ENCODE results near the gene NACC1.

The NACC1 gene

DNA sequence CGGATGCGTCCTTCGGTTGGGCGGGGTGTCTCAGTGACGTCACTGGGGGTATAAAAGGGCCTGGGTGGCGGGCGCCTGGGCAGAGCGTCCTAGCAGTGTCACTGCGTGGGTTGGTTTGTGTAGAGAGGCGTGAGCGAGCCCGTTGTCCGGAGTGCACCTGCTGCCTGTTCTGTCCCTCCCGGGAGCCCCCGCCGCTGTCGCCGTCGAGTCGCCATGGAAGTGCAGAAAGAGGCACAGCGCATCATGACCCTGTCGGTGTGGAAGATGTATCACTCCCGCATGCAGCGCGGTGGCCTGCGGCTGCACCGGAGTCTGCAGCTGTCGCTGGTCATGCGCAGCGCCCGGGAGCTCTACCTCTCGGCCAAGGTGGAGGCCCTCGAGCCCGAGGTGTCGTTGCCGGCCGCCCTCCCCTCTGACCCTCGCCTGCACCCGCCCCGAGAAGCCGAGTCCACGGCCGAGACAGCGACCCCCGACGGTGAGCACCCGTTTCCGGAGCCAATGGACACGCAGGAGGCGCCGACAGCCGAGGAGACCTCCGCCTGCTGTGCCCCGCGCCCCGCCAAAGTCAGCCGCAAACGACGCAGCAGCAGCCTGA, 35.0 kb downstream of the NACC1 start:
- H3K9ac ChIP-seq (ENCODE audit: low read depth, low read length): peak overlapping the region; percentile 95
- whole genome bisulfite sequencing: under 1% methylated on average over 59 of the region's 59 CpGs
- H3K4me3 ChIP-seq (ENCODE audit: low read length): peak overlapping the region; percentile 89
- H3K36me3 ChIP-seq (ENCODE audit: insufficient read depth, low read length): peaks cover 3% of the 10 kb centered on the region; the same call in 1 of the 2 replicates
- peak overlapping the region; percentile 100 for H3K27ac ChIP-seq (ENCODE audit: low read depth, low read length)
- H3K4me1 ChIP-seq (ENCODE audit: insufficient read depth, low read length): peaks cover 5% of the 10 kb centered on the region
- no peaks in the 10 kb centered on the region for H3K9me3 ChIP-seq (ENCODE audit: insufficient read depth, low read depth, low read length)
- no peaks in the 10 kb centered on the region for H3K27me3 ChIP-seq (ENCODE audit: insufficient read depth, low read length)

DNA sequence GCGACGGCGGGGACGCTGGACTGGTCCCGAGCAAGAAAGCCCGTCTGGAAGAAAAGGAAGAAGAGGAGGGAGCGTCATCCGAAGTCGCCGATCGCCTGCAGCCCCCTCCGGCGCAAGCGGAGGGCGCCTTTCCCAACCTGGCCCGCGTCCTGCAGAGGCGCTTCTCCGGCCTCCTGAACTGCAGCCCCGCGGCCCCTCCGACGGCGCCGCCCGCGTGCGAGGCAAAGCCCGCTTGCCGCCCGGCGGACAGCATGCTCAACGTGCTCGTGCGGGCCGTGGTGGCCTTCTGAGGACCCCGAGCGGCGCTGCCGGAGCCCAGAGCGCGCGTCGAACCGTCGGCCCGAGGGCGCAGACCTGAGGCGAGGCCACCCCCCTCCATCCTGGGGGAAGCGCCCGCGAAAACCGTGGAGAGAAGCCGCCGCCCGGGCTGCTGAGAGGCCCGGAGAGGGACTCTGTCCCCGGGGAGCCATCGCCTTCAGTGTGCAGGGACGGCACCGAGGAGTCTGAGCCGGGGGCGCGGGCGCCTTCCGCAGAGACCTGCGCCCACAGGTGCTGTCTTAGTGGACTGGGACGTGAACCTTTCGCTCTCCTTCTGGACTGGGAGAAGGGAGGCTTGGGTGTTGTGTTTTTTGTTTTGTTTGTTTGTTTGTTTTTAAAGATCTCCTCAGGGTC, 35.6 kb downstream of the NACC1 start:
- Histone ChIP-seq H3K4me3 (ENCODE audit: low read length) (peak overlapping the region; percentile 89), H3K36me3 (ENCODE audit: insufficient read depth, low read length) (peaks cover 3% of the 10 kb centered on the region; the same call in 1 of the 2 replicates), H3K27me3 (ENCODE audit: insufficient read depth, low read length) (no peaks in the 10 kb centered on the region), H3K9ac (ENCODE audit: low read depth, low read length) (peak overlapping the region; percentile 95), H3K4me1 (ENCODE audit: insufficient read depth, low read length) (peaks cover 5% of the 10 kb centered on the region), H3K9me3 (ENCODE audit: insufficient read depth, low read depth, low read length) (no peaks in the 10 kb centered on the region), H3K27ac (ENCODE audit: low read depth, low read length) (peak overlapping the region; percentile 90)
- under 1% methylated on average over 69 of the region's 69 CpGs for WGBS

DNA sequence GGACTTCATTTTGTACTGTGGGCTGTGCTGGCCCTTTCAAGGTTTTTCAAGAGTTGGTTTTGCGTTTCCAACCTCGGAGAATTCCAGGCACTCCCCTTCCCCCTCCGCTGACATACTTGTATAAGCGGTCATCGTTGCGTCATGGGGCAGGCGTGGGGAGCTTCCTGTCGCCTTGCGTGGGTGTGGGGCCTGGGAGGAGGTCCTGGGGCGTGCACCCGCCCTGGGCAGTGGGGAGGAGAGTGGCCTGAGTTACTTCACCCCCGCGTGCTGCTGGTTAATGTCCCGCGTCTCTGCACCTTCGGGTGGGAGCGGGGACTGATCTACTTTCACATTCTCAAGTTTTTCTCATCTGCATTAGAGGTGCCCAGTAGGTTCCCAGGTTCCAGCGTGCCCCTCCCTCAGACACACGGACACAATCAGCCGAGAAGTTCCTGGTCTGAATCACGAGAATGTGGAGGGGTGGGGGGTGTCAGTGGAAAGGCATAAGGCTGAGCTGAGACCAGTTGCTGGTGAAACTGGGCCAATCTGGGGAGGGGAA, 36.2 kb downstream of the NACC1 start:
- H3K9ac ChIP-seq (ENCODE audit: low read depth, low read length): peak overlapping the region; percentile 95
- peak overlapping the region; percentile 89 for H3K4me3 ChIP-seq (ENCODE audit: low read length)
- peaks cover 5% of the 10 kb centered on the region for H3K4me1 ChIP-seq (ENCODE audit: insufficient read depth, low read length)
- peak overlapping the region; percentile 90 for H3K27ac ChIP-seq (ENCODE audit: low read depth, low read length)
- no peaks in the 10 kb centered on the region for H3K27me3 ChIP-seq (ENCODE audit: insufficient read depth, low read length)
- peaks cover 3% of the 10 kb centered on the region; the same call in 1 of the 2 replicates for H3K36me3 ChIP-seq (ENCODE audit: insufficient read depth, low read length)
- 1% methylated on average over 20 of the region's 21 CpGs for WGBS
- no peaks in the 10 kb centered on the region for H3K9me3 ChIP-seq (ENCODE audit: insufficient read depth, low read depth, low read length)

DNA sequence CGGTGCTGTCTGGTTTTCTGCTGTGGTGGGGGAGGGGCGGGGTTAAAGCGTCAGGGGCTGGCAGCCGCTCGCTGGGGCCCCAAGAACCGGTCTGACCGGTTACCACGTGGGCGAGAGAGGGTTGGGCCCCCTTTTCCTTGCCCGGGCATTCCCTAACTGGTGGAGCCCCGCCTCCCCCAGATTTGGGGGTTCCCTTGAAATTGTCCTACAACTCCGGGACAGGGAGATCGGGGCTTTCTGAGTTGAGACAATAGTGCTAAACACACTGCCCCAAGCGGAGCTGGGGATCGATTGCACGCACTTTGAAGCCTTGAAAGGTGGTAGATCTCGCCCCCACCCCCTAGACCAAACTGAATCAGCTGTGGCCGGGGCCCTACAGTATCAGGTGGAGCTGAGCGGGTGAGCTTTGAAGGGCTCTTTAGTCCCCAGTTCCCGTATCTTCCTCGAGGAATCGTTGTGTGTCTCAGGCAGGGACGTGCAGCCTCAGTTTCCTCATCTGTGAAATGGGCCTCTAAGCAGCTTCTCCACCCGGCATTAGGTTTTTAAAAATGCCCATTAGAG, 36.9 kb downstream of the NACC1 start:
- H3K9ac ChIP-seq (ENCODE audit: low read depth, low read length): peak overlapping the region; percentile 95
- H3K36me3 ChIP-seq (ENCODE audit: insufficient read depth, low read length): peaks cover 3% of the 10 kb centered on the region; the same call in 1 of the 2 replicates
- H3K27ac ChIP-seq (ENCODE audit: low read depth, low read length): peak overlapping the region; percentile 90
- no peaks in the 10 kb centered on the region for H3K27me3 ChIP-seq (ENCODE audit: insufficient read depth, low read length)
- WGBS: under 1% methylated on average over 24 of the region's 24 CpGs
- peak overlapping the region; percentile 89 for H3K4me3 ChIP-seq (ENCODE audit: low read length)
- peaks cover 5% of the 10 kb centered on the region for H3K4me1 ChIP-seq (ENCODE audit: insufficient read depth, low read length)
- no peaks in the 10 kb centered on the region for H3K9me3 ChIP-seq (ENCODE audit: insufficient read depth, low read depth, low read length)

DNA sequence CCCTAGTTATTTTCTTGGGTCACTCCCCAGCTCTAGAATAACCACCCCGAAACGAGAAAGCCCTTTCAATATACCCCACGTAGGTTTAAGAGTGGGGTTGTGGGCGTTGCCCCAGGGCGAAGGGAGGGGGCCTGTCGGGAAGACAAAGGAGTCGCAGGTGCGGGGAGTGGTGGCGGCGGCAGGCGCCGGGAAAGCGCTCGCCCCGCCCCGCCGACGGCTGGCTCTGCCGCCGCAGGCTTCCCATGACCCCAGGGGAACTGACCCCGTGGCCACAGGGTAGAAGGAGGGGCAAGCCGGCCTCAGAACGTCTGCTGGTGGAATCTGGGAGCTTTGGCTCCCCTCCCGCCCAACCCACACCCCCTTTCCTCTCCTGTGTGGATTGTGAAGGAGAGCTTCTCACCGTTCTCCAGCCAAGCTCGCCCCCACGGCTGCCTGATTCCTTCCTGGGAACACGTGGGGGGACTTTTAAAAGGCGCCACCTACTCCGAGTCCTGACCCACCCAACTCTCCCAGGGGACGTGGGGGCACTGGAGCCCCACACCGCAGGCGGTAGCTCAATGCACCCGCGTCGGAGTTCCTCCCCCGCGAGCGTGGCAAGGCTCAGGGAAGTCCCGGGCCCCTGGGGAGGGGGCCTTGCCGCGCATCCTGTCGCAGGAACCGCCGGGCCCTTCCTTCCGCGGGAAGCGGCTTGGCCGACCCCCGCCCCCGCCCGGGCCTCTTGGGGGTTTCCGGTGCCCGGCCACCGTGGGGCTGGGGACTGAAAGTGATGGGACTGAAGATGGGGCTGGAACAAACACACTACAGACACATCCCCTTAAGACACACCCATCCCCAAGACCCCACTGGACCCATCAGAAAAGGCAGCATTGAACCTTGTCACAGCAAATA, 37.7 kb downstream of the NACC1 start:
- peak overlapping the region; percentile 89 for H3K4me3 ChIP-seq (ENCODE audit: low read length)
- no peaks in the 10 kb centered on the region for H3K27me3 ChIP-seq (ENCODE audit: insufficient read depth, low read length)
- H3K9ac ChIP-seq (ENCODE audit: low read depth, low read length): peak overlapping the region; percentile 95
- peaks cover 3% of the 10 kb centered on the region; the same call in 1 of the 2 replicates for H3K36me3 ChIP-seq (ENCODE audit: insufficient read depth, low read length)
- H3K9me3 ChIP-seq (ENCODE audit: insufficient read depth, low read depth, low read length): no peaks in the 10 kb centered on the region
- H3K27ac ChIP-seq (ENCODE audit: low read depth, low read length): peak overlapping the region; percentile 90
- H3K4me1 ChIP-seq (ENCODE audit: insufficient read depth, low read length): peaks cover 5% of the 10 kb centered on the region
- WGBS: 2% methylated on average over 44 of the region's 55 CpGs

DNA sequence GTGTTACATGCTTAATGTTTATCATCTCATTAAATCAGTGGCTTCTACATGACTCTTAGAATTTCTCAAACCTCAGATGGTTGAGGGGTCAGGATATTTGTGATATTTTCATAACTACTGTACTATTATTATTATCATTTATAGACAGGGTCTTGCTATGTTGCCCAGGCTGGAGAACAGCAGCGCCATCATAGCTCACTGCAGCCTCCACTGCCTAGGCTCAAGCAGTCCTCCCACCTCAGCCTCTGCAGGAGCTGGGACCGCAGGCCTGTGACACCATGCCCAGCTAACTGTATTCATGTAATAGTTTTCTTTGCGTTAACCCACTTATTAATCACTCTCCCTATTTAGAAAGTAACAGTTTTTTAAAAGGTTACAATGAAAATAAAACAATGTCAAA, 41.6 kb downstream of the NACC1 start:
- Histone ChIP-seq H3K27ac (ENCODE audit: low read depth, low read length) (no peak overlapping the region), H3K4me1 (ENCODE audit: insufficient read depth, low read length) (peaks cover 15% of the 10 kb centered on the region), H3K27me3 (ENCODE audit: insufficient read depth, low read length) (no peaks in the 10 kb centered on the region), H3K36me3 (ENCODE audit: insufficient read depth, low read length) (no peaks in the 10 kb centered on the region), H3K9me3 (ENCODE audit: insufficient read depth, low read depth, low read length) (no peaks in the 10 kb centered on the region), H3K4me3 (ENCODE audit: low read length) (no peak overlapping the region), H3K9ac (ENCODE audit: low read depth, low read length) (no peak overlapping the region)
- WGBS: 95% methylated on average over 2 of the region's 3 CpGs

DNA sequence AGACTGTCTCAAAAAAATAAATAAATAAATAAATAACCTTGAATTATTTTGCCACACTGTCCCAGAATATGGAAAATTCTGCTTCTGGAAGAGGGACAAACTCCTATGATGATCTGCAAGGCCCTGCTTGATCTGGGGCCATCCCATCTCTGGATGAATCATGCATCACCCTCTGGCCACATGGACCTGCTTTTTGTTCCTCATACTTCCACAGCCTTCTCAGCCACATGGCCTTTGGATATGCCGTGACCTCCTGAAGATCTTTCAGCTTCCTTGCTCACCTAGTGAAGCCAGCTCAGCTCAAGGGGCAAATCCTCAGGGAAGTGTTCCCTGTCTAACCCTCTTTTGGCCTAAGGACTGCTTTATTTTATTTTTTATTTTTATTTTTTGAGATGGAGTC, 42.5 kb downstream of the NACC1 start:
- WGBS: 93% methylated on average over 1 of the region's 1 CpG
- H3K4me1 ChIP-seq (ENCODE audit: insufficient read depth, low read length): peaks cover 23% of the 10 kb centered on the region
- H3K27me3 ChIP-seq (ENCODE audit: insufficient read depth, low read length): no peaks in the 10 kb centered on the region
- H3K9ac ChIP-seq (ENCODE audit: low read depth, low read length): no peak overlapping the region
- H3K9me3 ChIP-seq (ENCODE audit: insufficient read depth, low read depth, low read length): no peaks in the 10 kb centered on the region
- H3K36me3 ChIP-seq (ENCODE audit: insufficient read depth, low read length): no peaks in the 10 kb centered on the region
- H3K4me3 ChIP-seq (ENCODE audit: low read length): no peak overlapping the region
- no peak overlapping the region for H3K27ac ChIP-seq (ENCODE audit: low read depth, low read length)

DNA sequence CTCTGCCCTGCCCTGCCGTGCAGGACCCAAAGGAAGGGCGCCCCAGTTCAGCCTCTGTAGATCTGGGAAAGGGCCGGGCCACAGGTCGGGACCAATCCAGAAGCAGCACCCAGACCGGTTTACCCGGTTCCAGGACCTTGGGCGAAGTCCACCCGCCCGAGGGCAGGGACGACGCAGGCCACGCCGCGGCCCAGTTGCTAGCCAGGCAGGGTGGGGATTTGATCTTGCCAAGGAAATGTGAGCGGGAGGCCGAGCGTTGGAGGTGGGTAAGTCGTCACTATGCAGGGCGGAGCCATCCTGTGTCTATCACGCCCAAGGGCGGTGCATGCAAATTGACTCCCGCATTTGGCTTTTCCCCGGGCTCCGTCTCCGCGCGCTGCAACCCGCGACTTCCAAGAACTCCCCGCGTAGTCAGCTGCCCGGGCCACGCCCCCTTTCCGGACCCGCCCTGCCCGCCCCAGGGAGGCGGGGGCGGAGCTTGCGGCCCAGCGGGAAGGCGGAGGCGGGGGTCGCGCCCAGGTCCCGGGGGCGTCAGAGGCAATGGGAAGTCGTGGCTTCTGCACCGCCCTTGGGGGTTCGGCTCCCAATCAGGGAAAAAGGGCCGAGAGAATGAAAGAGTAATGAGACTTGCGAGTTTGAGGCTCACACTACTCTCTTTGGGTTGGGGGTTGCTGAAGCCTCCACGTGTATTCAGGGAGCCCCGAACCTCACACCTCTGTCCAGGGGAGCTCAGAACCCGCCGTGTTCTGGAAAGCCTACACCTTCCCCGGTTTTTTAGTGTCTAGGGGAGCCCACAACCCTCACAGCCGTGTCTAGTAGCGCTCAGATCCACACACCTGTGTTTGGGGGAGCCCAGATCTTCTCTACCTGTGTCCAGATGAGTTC, 44.9 kb downstream of the NACC1 start:
- peak overlapping the region; percentile 98 for H3K27ac ChIP-seq (ENCODE audit: low read depth, low read length)
- WGBS: 2% methylated on average over 58 of the region's 58 CpGs
- peaks cover 31% of the 10 kb centered on the region for H3K4me1 ChIP-seq (ENCODE audit: insufficient read depth, low read length)
- peak overlapping the region; percentile 51 for H3K4me3 ChIP-seq (ENCODE audit: low read length)
- no peaks in the 10 kb centered on the region for H3K36me3 ChIP-seq (ENCODE audit: insufficient read depth, low read length)
- peak overlapping the region; percentile 87 for H3K9ac ChIP-seq (ENCODE audit: low read depth, low read length)
- H3K9me3 ChIP-seq (ENCODE audit: insufficient read depth, low read depth, low read length): no peaks in the 10 kb centered on the region
- no peaks in the 10 kb centered on the region for H3K27me3 ChIP-seq (ENCODE audit: insufficient read depth, low read length)

DNA sequence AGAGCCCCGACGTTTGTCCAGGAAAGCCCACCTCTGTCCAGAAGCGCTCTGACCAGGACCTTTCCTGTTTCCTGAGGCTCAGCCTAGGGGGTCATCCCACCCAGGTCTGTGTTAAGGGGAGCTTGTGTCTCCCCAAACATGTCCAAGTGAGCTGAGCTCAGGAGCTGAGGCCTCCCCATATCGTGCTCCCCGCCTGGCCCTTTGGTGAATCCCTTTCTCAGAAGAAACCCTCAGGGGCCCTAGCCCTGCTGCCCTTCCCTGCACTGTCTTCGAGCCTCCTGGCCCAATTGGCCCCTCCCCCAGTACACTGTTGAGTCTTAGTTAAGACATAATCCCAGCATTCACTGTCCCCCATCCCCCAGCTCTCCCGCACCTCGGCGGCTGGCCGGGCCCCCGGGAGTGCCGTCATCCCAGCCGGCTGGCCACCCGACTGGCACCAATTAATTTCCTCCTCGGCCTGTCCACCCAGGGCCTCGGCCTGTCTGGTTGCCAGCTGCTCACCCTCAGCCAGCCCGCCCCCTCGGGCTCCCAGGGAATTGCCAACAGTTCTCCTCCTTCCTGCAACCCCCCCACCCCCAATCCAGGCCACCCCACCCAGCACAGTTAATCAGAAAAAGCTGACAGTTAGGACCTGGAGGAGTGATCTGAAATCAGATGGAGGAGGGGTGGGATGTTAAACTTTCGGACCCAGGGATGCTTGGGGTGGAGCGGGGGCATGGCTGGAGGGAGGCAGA, 45.7 kb downstream of the NACC1 start:
- WGBS: 2% methylated on average over 20 of the region's 20 CpGs
- Histone ChIP-seq H3K27me3 (ENCODE audit: insufficient read depth, low read length) (no peaks in the 10 kb centered on the region), H3K9me3 (ENCODE audit: insufficient read depth, low read depth, low read length) (no peaks in the 10 kb centered on the region), H3K27ac (ENCODE audit: low read depth, low read length) (peak overlapping the region; percentile 98), H3K4me3 (ENCODE audit: low read length) (peak overlapping the region; percentile 51), H3K36me3 (ENCODE audit: insufficient read depth, low read length) (no peaks in the 10 kb centered on the region), H3K4me1 (ENCODE audit: insufficient read depth, low read length) (peaks cover 35% of the 10 kb centered on the region), H3K9ac (ENCODE audit: low read depth, low read length) (peak overlapping the region; percentile 87)
